H9 (cell line): Measurements from ENCODE around the gene TTC39B. TPM values are rescaled to one million over a fixed set of nuclear protein-coding genes. Genes with fewer than 3 reads are reported as not detected.

Experiments used
- DNase-seq: peaks from one replicate; pipeline ENCODE4 v3.0.0-alpha.2; 2017
- H2AFZ ChIP-seq: one replicate; pipeline ENCODE4 v1.6.1; 2013; ENCODE audit warnings: mild to moderate bottlenecking, low read length, control low read depth, moderate library complexity
- H2AK5ac ChIP-seq: 2 replicates; pipeline ENCODE4 v1.6.1; 2013; ENCODE audit warnings: low read length, control low read depth, mixed read lengths; ENCODE audit not compliant: insufficient read length
- H2BK120ac ChIP-seq: one replicate; pipeline ENCODE4 v1.6.1; 2013; ENCODE audit warnings: low read depth, mild to moderate bottlenecking, low read length, control low read depth, inconsistent platforms; ENCODE audit not compliant: poor library complexity, severe bottlenecking
- H2BK12ac ChIP-seq: 2 replicates; pipeline ENCODE4 v1.6.1; 2013; ENCODE audit warnings: low read length, control low read depth, mixed read lengths, low read depth; ENCODE audit not compliant: insufficient read length
- H2BK15ac ChIP-seq: 2 replicates; pipeline ENCODE4 v1.6.1; 2013; ENCODE audit warnings: low read depth, low read length, control low read depth
- H2BK20ac ChIP-seq: one replicate; pipeline ENCODE4 v1.6.1; 2013; ENCODE audit warnings: low read depth, mild to moderate bottlenecking, low read length, control low read depth, inconsistent platforms; ENCODE audit not compliant: poor library complexity, severe bottlenecking
- H2BK5ac ChIP-seq: 2 replicates; pipeline ENCODE4 v1.6.1; 2013; ENCODE audit warnings: low read length, control low read depth, mixed read lengths; ENCODE audit not compliant: insufficient read length
- H3K14ac ChIP-seq: 2 replicates; pipeline ENCODE4 v1.6.1; 2013; ENCODE audit warnings: low read length, control low read depth; ENCODE audit not compliant: insufficient read depth
- H3K18ac ChIP-seq: 2 replicates; pipeline ENCODE4 v1.6.1; 2013; ENCODE audit warnings: low read depth, mild to moderate bottlenecking, mixed read lengths, low read length, control low read depth; ENCODE audit not compliant: insufficient read length
- H3K23ac ChIP-seq: 2 replicates; pipeline ENCODE4 v1.6.1; 2013; ENCODE audit warnings: low read length, control low read depth, mixed read lengths, low read depth; ENCODE audit not compliant: insufficient read length
- H3K23me2 ChIP-seq: 2 replicates; pipeline ENCODE4 v1.6.1; 2013; ENCODE audit warnings: low read depth, mild to moderate bottlenecking, mixed read lengths, low read length, control low read depth; ENCODE audit not compliant: insufficient read length, poor library complexity, severe bottlenecking
- H3K27ac ChIP-seq: 2 replicates; pipeline ENCODE4 v1.5.1; 2013; ENCODE audit warnings: low read length, control low read depth, mixed read lengths, low read depth; ENCODE audit not compliant: insufficient read length
- H3K27me3 ChIP-seq: 2 replicates; pipeline ENCODE4 v1.6.1; 2013; ENCODE audit warnings: low read length, control low read depth, inconsistent platforms; ENCODE audit not compliant: insufficient read depth
- H3K4ac ChIP-seq: 2 replicates; pipeline ENCODE4 v1.6.1; 2013; ENCODE audit warnings: low read depth, mild to moderate bottlenecking, control low read depth, inconsistent platforms, low read length, moderate library complexity
- H3K4me1 ChIP-seq: 2 replicates; pipeline ENCODE4 v1.6.1; 2013; ENCODE audit warnings: low read length, control low read depth, inconsistent platforms; ENCODE audit not compliant: insufficient read depth
- H3K4me2 ChIP-seq: 2 replicates; pipeline ENCODE4 v1.6.1; 2013; ENCODE audit warnings: low read length, control low read depth, mixed read lengths; ENCODE audit not compliant: insufficient read length, insufficient read depth
- H3K56ac ChIP-seq: 2 replicates; pipeline ENCODE4 v1.6.1; 2013; ENCODE audit warnings: low read depth, mild to moderate bottlenecking, mixed read lengths, low read length, control low read depth; ENCODE audit not compliant: insufficient read length
- H3K79me1 ChIP-seq: 2 replicates; pipeline ENCODE4 v1.6.1; 2013; ENCODE audit warnings: low read depth, mild to moderate bottlenecking, moderate library complexity, low read length, control low read depth, inconsistent platforms; ENCODE audit not compliant: insufficient read depth, poor library complexity, severe bottlenecking
- H3K79me2 ChIP-seq: 2 replicates; pipeline ENCODE4 v1.6.1; 2013; ENCODE audit warnings: low read length, control low read depth, inconsistent platforms; ENCODE audit not compliant: insufficient read depth
- H3K9ac ChIP-seq: 2 replicates; pipeline ENCODE4 v1.6.1; 2013; ENCODE audit warnings: low read length, control low read depth, mixed read lengths; ENCODE audit not compliant: insufficient read length; ENCODE audit errors: extremely low read depth
- H3K9me3 ChIP-seq: one replicate; pipeline ENCODE4 v1.6.1; 2013; ENCODE audit warnings: low read depth, low read length, inconsistent platforms; ENCODE audit not compliant: control insufficient read depth
- H3T11ph ChIP-seq: one replicate; pipeline ENCODE4 v1.6.1; 2013; ENCODE audit warnings: mild to moderate bottlenecking, low read length, control low read depth, inconsistent platforms
- H4K20me1 ChIP-seq: one replicate; pipeline ENCODE4 v1.6.1; 2013; ENCODE audit not compliant: control insufficient read depth, insufficient read length, insufficient read depth
- H4K5ac ChIP-seq: 2 replicates; pipeline ENCODE4 v1.6.1; 2013; ENCODE audit warnings: low read depth, mild to moderate bottlenecking, mixed read lengths, low read length, control low read depth; ENCODE audit not compliant: insufficient read length
- H4K8ac ChIP-seq: replicated peaks from 2 replicates; pipeline ENCODE4 v1.6.1; 2013; ENCODE audit warnings: low read length, control low read depth, mixed read lengths, low read depth; ENCODE audit not compliant: insufficient read length
- H4K91ac ChIP-seq: 2 replicates; pipeline ENCODE4 v1.6.1; 2013; ENCODE audit warnings: low read depth, mild to moderate bottlenecking, moderate library complexity, mixed read lengths, low read length, control low read depth; ENCODE audit not compliant: insufficient read length
- H3K27ac Mint-ChIP-seq, 3 experiments: 2 replicates in 2 of 3; 3 replicates in 1 of 3; pipeline ENCODE4 v1.8.0; 2020 to 2021; ENCODE audit warnings: mixed read lengths in 3 of 3, mild to moderate bottlenecking in 1 of 3, moderate library complexity in 1 of 3
- H3K27me3 Mint-ChIP-seq: 2 replicates; pipeline ENCODE4 v1.8.0; 2021; ENCODE audit warnings: low read depth, mild to moderate bottlenecking, moderate library complexity, mixed read lengths
- H3K36me3 Mint-ChIP-seq, 3 experiments: 2 replicates in 2 of 3; 3 replicates in 1 of 3; pipeline ENCODE4 v1.8.0; 2020 to 2021; ENCODE audit warnings: low read depth in 3 of 3, mixed read lengths in 3 of 3; ENCODE audit not compliant: insufficient read depth in 1 of 3
- H3K4me1 Mint-ChIP-seq, 2 experiments: 2 replicates each; pipeline ENCODE4 v1.8.0; 2020; ENCODE audit warnings: mixed read lengths in 2 of 2
- H3K4me3 Mint-ChIP-seq, 2 experiments: 2 replicates in 1 of 2; 3 replicates in 1 of 2; pipeline ENCODE4 v1.8.0; 2020 to 2021; ENCODE audit warnings: mild to moderate bottlenecking in 2 of 2, mixed read lengths in 2 of 2, moderate library complexity in 1 of 2
- H3K9me3 Mint-ChIP-seq, 2 experiments: 2 replicates in 1 of 2; 3 replicates in 1 of 2; pipeline ENCODE4 v1.8.0; 2020; ENCODE audit warnings: mild to moderate bottlenecking in 2 of 2, mixed read lengths in 2 of 2, moderate library complexity in 1 of 2
- WGBS: extraction: QIAGEN DNeasy Blood & Tissue Kit; methylation state at CpG from one replicate; pipeline ENCODE4 v1.1.7; 2013; ENCODE audit warnings: missing lambda C conversion rate, low lambda C conversion rate, mixed read lengths; ENCODE audit not compliant: insufficient read length; ENCODE audit errors: extremely low coverage; 5-methylcytosine and 5-hydroxymethylcytosine counted together
- total RNA-seq: library from RNA; stranded (reverse); gene quantifications from 2 replicates; pipeline ENCODE4 v1.2.1, GENCODE V29; 2021
- TF ChIP-seq, protein P1 (sequence below): fragments of 200-600 bp; sonication (generic); conservative IDR thresholded peaks from 3 replicates; pipeline ENCODE4 v1.8.0; 2021; ENCODE audit warnings: antibody characterized with exemption, mild to moderate bottlenecking

TTC39B gene
- total RNA-seq, 1 experiment from 2014 or later = 8.2 TPM

DNA sequence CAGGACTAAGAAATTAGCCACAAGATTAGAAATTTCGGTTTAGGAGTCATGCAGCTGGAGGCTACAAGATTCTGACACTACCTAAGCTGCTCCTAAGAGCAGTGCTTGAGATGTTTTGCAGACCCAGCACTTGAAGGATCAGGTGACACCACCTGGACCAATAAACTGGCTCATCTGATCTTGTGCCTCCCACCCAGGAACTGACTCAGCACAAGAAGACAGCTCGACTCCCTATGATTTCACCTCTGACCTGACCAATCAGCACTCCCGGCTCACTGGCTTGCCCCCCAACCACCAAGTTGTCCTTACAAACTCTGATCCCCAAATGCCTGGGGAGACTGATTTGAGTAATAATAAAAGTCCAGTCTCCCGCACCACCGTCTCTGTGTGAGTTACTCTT lies 170.4 kb downstream of the TTC39B start:
- H4K91ac ChIP-seq = no peak overlapping the region
- no peak overlapping the region for H3K4me2 ChIP-seq
- H2BK5ac ChIP-seq = no peak overlapping the region
- H2BK15ac ChIP-seq = no peak overlapping the region
- peaks cover 6% of the 10 kb centered on the region; the same call in 1 of the 2 replicates for H3K4me1 ChIP-seq
- H2BK12ac ChIP-seq = no peak overlapping the region
- no peak overlapping the region for H2BK20ac ChIP-seq
- no peaks in the 10 kb centered on the region for H3K79me1 ChIP-seq
- peak; percentile 77 for DNase-seq
- peak overlapping the region; percentile 89 for H3K27ac ChIP-seq
- H4K20me1 ChIP-seq = no peaks in the 10 kb centered on the region
- H3K23ac ChIP-seq = no peak overlapping the region
- H3K27me3 ChIP-seq = no peaks in the 10 kb centered on the region
- H3K36me3 Mint-ChIP-seq = peaks cover 0 to 3% (median 0%) of the 10 kb centered on the region in 3 experiments; a peak in 3 of 7 replicates
- H3K9me3 Mint-ChIP-seq = peaks cover 3 to 5% of the 10 kb centered on the region in 2 experiments; a peak in 3 of 5 replicates
- no peak overlapping the region for H2AK5ac ChIP-seq
- no peak overlapping the region for H3K18ac ChIP-seq
- H3K4me1 Mint-ChIP-seq = peaks cover 38 to 40% of the 10 kb centered on the region in 2 experiments
- H3K23me2 ChIP-seq = no peaks in the 10 kb centered on the region
- no peak overlapping the region for H3K9ac ChIP-seq
- no peak overlapping the region for H4K5ac ChIP-seq
- no peak overlapping the region; a peak in 1 of 5 replicates for H3K4me3 Mint-ChIP-seq
- no peak overlapping the region for H2BK120ac ChIP-seq
- H4K8ac ChIP-seq = no peak overlapping the region
- H3K27ac Mint-ChIP-seq = peak overlapping the region; percentile 76 to 99 (median 97)
- no peak overlapping the region for H2AFZ ChIP-seq
- no peak overlapping the region for H3K14ac ChIP-seq
- TF ChIP-seq, protein P1, sequence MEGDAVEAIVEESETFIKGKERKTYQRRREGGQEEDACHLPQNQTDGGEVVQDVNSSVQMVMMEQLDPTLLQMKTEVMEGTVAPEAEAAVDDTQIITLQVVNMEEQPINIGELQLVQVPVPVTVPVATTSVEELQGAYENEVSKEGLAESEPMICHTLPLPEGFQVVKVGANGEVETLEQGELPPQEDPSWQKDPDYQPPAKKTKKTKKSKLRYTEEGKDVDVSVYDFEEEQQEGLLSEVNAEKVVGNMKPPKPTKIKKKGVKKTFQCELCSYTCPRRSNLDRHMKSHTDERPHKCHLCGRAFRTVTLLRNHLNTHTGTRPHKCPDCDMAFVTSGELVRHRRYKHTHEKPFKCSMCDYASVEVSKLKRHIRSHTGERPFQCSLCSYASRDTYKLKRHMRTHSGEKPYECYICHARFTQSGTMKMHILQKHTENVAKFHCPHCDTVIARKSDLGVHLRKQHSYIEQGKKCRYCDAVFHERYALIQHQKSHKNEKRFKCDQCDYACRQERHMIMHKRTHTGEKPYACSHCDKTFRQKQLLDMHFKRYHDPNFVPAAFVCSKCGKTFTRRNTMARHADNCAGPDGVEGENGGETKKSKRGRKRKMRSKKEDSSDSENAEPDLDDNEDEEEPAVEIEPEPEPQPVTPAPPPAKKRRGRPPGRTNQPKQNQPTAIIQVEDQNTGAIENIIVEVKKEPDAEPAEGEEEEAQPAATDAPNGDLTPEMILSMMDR = no peak
- H3K79me2 ChIP-seq = no peaks in the 10 kb centered on the region
- no peak overlapping the region for H3K56ac ChIP-seq
- WGBS = no CpG with 5 or more reads among the region's 5 CpGs
- no peak overlapping the region for H3K4ac ChIP-seq
- H3K9me3 ChIP-seq = no peaks in the 10 kb centered on the region
- H3K27me3 Mint-ChIP-seq = no peaks in the 10 kb centered on the region
- H3T11ph ChIP-seq = no peak overlapping the region
